SIG-M5 (cell line): ENCODE results near the gene FKBP8.

Source experiments
- DNase-seq: peaks from one replicate; lab custom pipeline; 2025; lab: John Stamatoyannopoulos, UW

Gene FKBP8

GRCh38 chr19:18483119-18483890 is 60.1 kb downstream of the FKBP8 start:
- no peak for DNase-seq
